Fibroblast of pulmonary artery (primary cell): ENCODE data around the gene MOB3A.
"Not testable (repeated sequence)": the region's sequence is repeated elsewhere in the genome, so short reads cannot be mapped to it uniquely, and the experiment has no call there.

Experiments used
- DNase-seq: peaks from one replicate; pipeline ENCODE4 v3.0.0-alpha.2; 2010; ENCODE audit warnings: low read depth
- H3K4me3 ChIP-seq: replicated peaks from 2 replicates; pipeline ENCODE4 v1.5.1; 2011; ENCODE audit warnings: low read depth, mild to moderate bottlenecking, control low read depth, low read length, moderate library complexity
- CTCF ChIP-seq: IDR thresholded peaks from 2 replicates; pipeline ENCODE4 v1.5.1; 2011; ENCODE audit warnings: mild to moderate bottlenecking, control low read depth, low read length, inconsistent platforms; ENCODE audit errors: missing control alignments

Gene MOB3A

GRCh38 chr19:2129892-2130770 lies 34.0 kb upstream of the MOB3A start:
- DNase-seq, result no peak
- no peak for TF ChIP-seq CTCF
- no peak overlapping the region for H3K4me3 ChIP-seq

- no peak overlapping the region for H3K4me3 ChIP-seq
- no peak for DNase-seq
- no peak for TF ChIP-seq CTCF
These were observed 33.4 kb upstream of the MOB3A start for GRCh38 chr19:2129486-2129885.

GRCh38 chr19:2129022-2129421 lies 32.9 kb upstream of the MOB3A start:
- no peak for DNase-seq
- H3K4me3 ChIP-seq, result no peak overlapping the region
- no peak for TF ChIP-seq CTCF

- H3K4me3 ChIP-seq, DNase-seq: not testable (repeated sequence)
These were observed 32.1 kb upstream of the MOB3A start for GRCh38 chr19:2128252-2128651.

- no peak for TF ChIP-seq CTCF
- no peak overlapping the region for H3K4me3 ChIP-seq
- no peak for DNase-seq
These were observed 31.6 kb upstream of the MOB3A start for GRCh38 chr19:2127758-2128157.

- no peak overlapping the region for H3K4me3 ChIP-seq
- DNase-seq, result no peak
- no peak for TF ChIP-seq CTCF
These were observed 30.9 kb upstream of the MOB3A start for GRCh38 chr19:2126879-2127518.

GRCh38 chr19:2123682-2124387 lies 27.7 kb upstream of the MOB3A start:
- peak; percentile 10 for DNase-seq
- TF ChIP-seq CTCF, result no peak
- H3K4me3 ChIP-seq, result no peak overlapping the region
